H1 (cell line): Measurements from ENCODE around the gene DHFR2.

Source experiments
- CBX8 ChIP-seq: fragments of 300-800, 300-1000 bp; sonication (generic); IDR thresholded peaks from 2 replicates; pipeline ENCODE4 v1.7.1; 2016; ENCODE audit warnings: low read depth, low read length, borderline replicate concordance
- CTCF ChIP-seq, 3 experiments: IDR thresholded peaks; 1 replicate in 2 of 3; 2 replicates in 1 of 3; pipeline versions ENCODE4 v1.5.1 to v1.6.1; 2011; ENCODE audit warnings: low read length in 3 of 3, mild to moderate bottlenecking in 3 of 3, inconsistent platforms in 2 of 3, low read depth in 1 of 3, moderate library complexity in 1 of 3; ENCODE audit not compliant: insufficient read depth in 1 of 3; ENCODE audit errors: control extremely low read depth in 1 of 3
- GABPA ChIP-seq: IDR thresholded peaks from 2 replicates; pipeline ENCODE4 v1.6.1; 2011; ENCODE audit warnings: mild to moderate bottlenecking, low read length, moderate library complexity, borderline replicate concordance; ENCODE audit not compliant: insufficient read depth
- POLR2A ChIP-seq, 2 experiments: IDR thresholded peaks; 1 replicate in 1 of 2; 2 replicates in 1 of 2; pipeline ENCODE4 v1.6.1; 2011; ENCODE audit warnings: low read depth in 2 of 2, low read length in 2 of 2, mild to moderate bottlenecking in 2 of 2; ENCODE audit errors: control extremely low read depth in 1 of 2

- TF ChIP-seq CBX8 (no peak), CTCF (IDR thresholded peaks at IDR 0.05; ENCODE audit: control extremely low read depth in 1 of 3, insufficient read depth in 1 of 3, low read depth in 1 of 3, low read length in 3 of 3) (no peak), POLR2A (IDR thresholded peaks at IDR 0.05; ENCODE audit: control extremely low read depth in 1 of 2, low read depth in 2 of 2, low read length in 2 of 2) (no peak), GABPA (no peak)
Measured at GRCh38 chr3:94099311-94099710, 36.6 kb upstream of the DHFR2 start.
